Measurements from ENCODE around the gene VPS37C.

DNA sequence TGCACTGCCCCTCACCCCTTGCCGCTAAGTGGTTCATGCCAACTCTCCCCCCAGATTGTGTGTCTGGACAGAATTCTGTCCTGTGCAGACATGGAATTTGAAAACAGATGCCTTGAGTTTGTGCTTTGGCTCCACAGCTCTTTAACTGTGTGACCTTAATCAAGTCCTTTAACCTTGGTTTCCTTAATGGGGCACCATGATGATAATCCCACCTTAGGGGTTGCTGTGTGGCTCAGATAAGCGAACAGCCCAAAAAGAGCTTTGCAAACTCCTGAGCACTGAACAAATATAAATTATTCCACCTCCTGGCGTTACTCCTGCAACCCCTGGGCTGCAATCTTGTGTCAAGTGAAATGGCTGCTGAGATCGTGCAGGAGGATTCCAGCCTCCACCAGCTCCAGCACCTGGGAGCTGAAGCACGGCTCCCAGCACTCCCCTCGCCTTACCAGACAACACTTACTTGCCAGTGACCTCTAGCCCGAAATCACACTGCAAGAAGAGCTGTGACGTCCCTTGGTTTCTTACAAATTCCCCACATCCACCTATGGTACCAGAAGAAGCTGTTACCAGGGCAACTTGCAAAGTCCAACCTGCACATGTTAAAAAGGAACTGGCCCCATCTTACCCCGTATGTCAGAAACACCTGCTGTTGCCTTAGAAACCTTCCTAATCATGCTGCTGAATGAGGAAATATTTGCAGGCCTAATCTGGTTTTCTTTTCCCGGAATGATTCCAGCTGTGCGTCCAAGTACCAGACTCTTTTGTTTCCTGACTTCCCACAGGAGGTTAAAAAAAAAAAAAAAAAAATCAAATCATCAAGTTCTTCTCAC lies 13.2 kb downstream of the VPS37C start:
- TF ChIP-seq, protein P1, sequence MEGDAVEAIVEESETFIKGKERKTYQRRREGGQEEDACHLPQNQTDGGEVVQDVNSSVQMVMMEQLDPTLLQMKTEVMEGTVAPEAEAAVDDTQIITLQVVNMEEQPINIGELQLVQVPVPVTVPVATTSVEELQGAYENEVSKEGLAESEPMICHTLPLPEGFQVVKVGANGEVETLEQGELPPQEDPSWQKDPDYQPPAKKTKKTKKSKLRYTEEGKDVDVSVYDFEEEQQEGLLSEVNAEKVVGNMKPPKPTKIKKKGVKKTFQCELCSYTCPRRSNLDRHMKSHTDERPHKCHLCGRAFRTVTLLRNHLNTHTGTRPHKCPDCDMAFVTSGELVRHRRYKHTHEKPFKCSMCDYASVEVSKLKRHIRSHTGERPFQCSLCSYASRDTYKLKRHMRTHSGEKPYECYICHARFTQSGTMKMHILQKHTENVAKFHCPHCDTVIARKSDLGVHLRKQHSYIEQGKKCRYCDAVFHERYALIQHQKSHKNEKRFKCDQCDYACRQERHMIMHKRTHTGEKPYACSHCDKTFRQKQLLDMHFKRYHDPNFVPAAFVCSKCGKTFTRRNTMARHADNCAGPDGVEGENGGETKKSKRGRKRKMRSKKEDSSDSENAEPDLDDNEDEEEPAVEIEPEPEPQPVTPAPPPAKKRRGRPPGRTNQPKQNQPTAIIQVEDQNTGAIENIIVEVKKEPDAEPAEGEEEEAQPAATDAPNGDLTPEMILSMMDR (IDR thresholded peaks at IDR 0.05) = no peak
- no peak for TF ChIP-seq POLR2A (IDR thresholded peaks at IDR 0.05)

Measured in esophagus squamous epithelium (tissue), 4 donors.